NB4 (cell line): ENCODE results near the gene CD93.

ENCODE experiments used
- DNase-seq: peaks from one replicate; pipeline ENCODE4 v3.0.0; 2010; ENCODE audit warnings: low read depth
- H3K4me3 ChIP-seq: one replicate; pipeline ENCODE4 v1.5.1; 2011; ENCODE audit warnings: mild to moderate bottlenecking, low read depth, low read length, moderate library complexity
- CTCF ChIP-seq: IDR thresholded peaks from one replicate; pipeline ENCODE4 v1.5.1; 2012; ENCODE audit warnings: low read depth, low read length
- MAX ChIP-seq: IDR thresholded peaks from 2 replicates; pipeline ENCODE4 v1.6.1; 2011; ENCODE audit warnings: low read depth, low read length
- MYC ChIP-seq: IDR thresholded peaks from 2 replicates; pipeline ENCODE4 v1.6.1; 2011; ENCODE audit warnings: low read depth, low read length
- POLR2A ChIP-seq: IDR thresholded peaks from 2 replicates; pipeline ENCODE4 v1.6.1; 2011; ENCODE audit warnings: mild to moderate bottlenecking; ENCODE audit not compliant: insufficient read length; ENCODE audit errors: extremely low read depth

The CD93 gene

GRCh38 chr20:23129891-23130621 lies 43.9 kb upstream of the CD93 start:
- no peak overlapping the region for H3K4me3 ChIP-seq
- TF ChIP-seq POLR2A: no peak
- TF ChIP-seq MAX: no peak
- TF ChIP-seq MYC: no peak
- TF ChIP-seq CTCF: no peak
- DNase-seq: no peak

GRCh38 chr20:23129266-23129665 lies 43.1 kb upstream of the CD93 start:
- no peak overlapping the region for H3K4me3 ChIP-seq
- no peak for DNase-seq
- TF ChIP-seq CTCF: no peak
- TF ChIP-seq POLR2A: no peak

- no peak for DNase-seq
- TF ChIP-seq MYC (no peak), POLR2A (no peak), MAX (no peak), CTCF (no peak)
- H3K4me3 ChIP-seq: no peak overlapping the region
These were observed 42.5 kb upstream of the CD93 start for GRCh38 chr20:23128461-23129125.

GRCh38 chr20:23127506-23128279 lies 41.6 kb upstream of the CD93 start:
- no peak for DNase-seq
- TF ChIP-seq MAX: no peak
- no peak for TF ChIP-seq POLR2A
- TF ChIP-seq MYC: no peak
- no peak for TF ChIP-seq CTCF
- no peak overlapping the region for H3K4me3 ChIP-seq

GRCh38 chr20:23126281-23127061 lies 40.3 kb upstream of the CD93 start:
- TF ChIP-seq MYC (peak; percentile 52; the same call in 1 of the 2 replicates), MAX (peak; percentile 50), POLR2A (no peak), CTCF (no peak)
- DNase-seq: peak; percentile 95
- H3K4me3 ChIP-seq: no peak overlapping the region
